CD4-positive, alpha-beta T cell treated with Interferon gamma for 1 hour (primary cell): ENCODE measurements around the gene GVQW3.

Source experiments
- DNase-seq: peaks from one replicate; pipeline ENCODE4 v3.0.0-alpha.2; 2020

Gene GVQW3

DNA sequence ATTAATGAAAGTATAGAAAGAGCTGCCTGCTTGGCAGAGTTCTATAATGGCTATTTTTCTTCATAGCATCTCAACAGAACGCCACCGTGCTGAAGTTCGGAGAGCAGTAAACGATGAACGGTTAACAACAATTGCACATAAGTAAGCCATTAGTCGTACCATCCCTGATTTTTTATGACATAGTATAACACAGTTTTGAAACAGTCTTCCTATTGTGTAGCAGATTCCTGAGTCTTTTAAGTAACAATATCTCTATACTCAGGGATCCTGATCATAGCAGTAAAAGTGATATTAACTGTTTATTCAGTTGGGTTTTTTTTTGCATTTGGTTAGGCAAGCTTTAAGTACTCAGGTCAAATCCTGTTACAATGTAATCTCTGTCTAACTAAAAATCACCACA is 72.1 kb downstream of the GVQW3 start:
- no peak for DNase-seq

DNA sequence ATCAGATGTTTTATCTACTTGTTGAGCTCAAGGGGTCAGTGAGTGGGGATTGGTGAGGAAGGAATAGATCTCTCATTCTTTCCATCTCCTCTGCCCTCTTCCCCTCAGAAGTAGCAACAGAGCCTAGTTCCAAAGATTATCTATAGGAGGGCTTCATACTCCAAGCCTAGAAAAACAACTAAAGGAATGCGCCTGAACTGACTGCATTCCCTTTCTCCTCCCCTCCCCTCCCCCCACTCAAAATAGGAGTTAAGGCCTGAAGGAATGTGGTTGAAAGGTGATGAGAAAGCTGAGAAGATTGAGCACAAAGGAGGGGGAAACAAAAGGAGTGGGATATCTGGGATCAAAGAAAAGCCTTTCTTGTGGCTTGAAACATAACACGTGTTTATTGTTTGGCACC is 74.2 kb downstream of the GVQW3 start:
- no peak for DNase-seq

DNA sequence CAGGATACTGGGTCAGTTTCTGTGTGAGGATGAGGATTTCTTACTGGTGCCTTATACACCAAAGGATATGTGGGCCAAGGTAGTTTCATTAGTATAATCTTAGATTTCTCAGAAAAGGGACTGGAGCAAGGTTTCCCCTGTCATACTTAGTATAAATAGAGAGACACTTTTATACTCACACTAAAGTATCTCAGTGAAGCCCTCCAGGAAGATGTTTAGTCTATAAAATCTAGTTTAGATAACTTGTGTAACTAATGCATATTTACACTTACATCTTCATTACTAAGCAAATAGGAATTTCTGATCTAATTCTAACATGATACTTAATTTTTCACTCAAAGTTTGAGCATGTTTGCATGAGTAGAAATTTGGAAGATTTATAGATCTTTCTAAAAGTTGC is 74.8 kb downstream of the GVQW3 start:
- DNase-seq, result no peak

DNA sequence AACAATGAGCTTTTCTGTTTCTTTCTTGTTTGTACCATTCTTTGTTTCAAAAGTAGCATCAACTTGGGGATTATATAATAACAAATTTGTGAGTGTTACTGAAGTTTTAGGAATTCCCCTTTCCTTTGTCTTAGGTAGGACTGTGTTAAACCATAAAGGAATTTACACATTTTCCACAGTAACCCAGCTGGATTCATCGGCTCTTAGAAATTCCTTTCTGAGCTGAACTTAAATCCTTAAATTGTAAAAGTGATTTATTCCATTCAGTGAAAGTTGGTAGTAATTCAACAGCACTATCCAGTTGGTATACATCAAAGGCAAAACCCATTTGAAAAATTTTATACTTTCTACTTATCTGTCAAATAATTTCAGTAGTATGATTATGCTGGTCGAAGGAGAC is 75.4 kb downstream of the GVQW3 start:
- no peak for DNase-seq
